K562 (cell line): ENCODE results near the gene HSPA1B. TPM values are rescaled to one million over a fixed set of nuclear protein-coding genes. Genes with fewer than 3 reads are reported as not detected.

Source experiments
- ARNT ChIP-seq, 2 experiments: fragments of 450-650 bp; IDR thresholded peaks; 2 replicates each; pipeline ENCODE4 v1.6.1; 2016; ENCODE audit warnings: mild to moderate bottlenecking in 1 of 2
- E2F3 ChIP-seq: fragments of 250-450 bp; sonication (Bioruptor Pico); IDR thresholded peaks from 2 replicates; pipeline ENCODE4 v1.4.0; 2020; ENCODE audit warnings: mild to moderate bottlenecking
- ETV1 ChIP-seq: fragments of 450-650 bp; conservative IDR thresholded peaks from 2 replicates; pipeline ENCODE4 v1.6.1; 2016; ENCODE audit warnings: missing genetic modification characterization, control low read depth, low read depth, missing compliant biosample characterization
- GTF2A2 ChIP-seq: IDR thresholded peaks from 2 replicates; pipeline ENCODE4 v1.6.1; 2016; ENCODE audit warnings: mild to moderate bottlenecking, missing genetic modification characterization, missing compliant biosample characterization
- HEY1 ChIP-seq: fragments of 250-450 bp; sonication (Bioruptor Pico); IDR thresholded peaks from 2 replicates; pipeline ENCODE4 v1.5.0; 2020; ENCODE audit warnings: mild to moderate bottlenecking, moderate library complexity, borderline replicate concordance
- HMGN3 ChIP-seq: IDR thresholded peaks from 2 replicates; pipeline ENCODE4 v1.6.1; 2011; ENCODE audit warnings: borderline replicate concordance, low read depth, mild to moderate bottlenecking, mixed read lengths, low read length; ENCODE audit not compliant: insufficient read length; ENCODE audit errors: extremely low read depth
- MECOM ChIP-seq: fragments of 250-450 bp; sonication (Bioruptor Pico); IDR thresholded peaks from 2 replicates; pipeline ENCODE4 v1.8.0; 2022; ENCODE audit warnings: inconsistent platforms
- PCBP2 ChIP-seq: fragments of 200-400 bp; formaldehyde crosslinking; IDR thresholded peaks from 2 replicates; pipeline ENCODE4 v1.6.1; 2018; ENCODE audit warnings: low read length, low read depth, mild to moderate bottlenecking, moderate library complexity; ENCODE audit not compliant: poor library complexity, severe bottlenecking
- POLR2AphosphoS2 ChIP-seq: IDR thresholded peaks from 2 replicates; pipeline ENCODE4 v1.6.1; 2012; ENCODE audit warnings: low read length, improper control_type of control experiment
- TAF7 ChIP-seq: fragments of 450-650 bp; IDR thresholded peaks from 2 replicates; pipeline ENCODE4 v1.6.1; 2016; ENCODE audit warnings: missing genetic modification characterization, missing compliant biosample characterization
- TCF7L2 ChIP-seq: fragments of 150-350 bp; IDR thresholded peaks from 2 replicates; pipeline ENCODE4 v1.6.1; 2016; ENCODE audit warnings: low read depth, mild to moderate bottlenecking, low read length, moderate library complexity
- TSC22D4 ChIP-seq: fragments of 450-650 bp; IDR thresholded peaks from 2 replicates; pipeline ENCODE4 v1.6.1; 2016; ENCODE audit warnings: missing genetic modification characterization, missing biosample characterization, control low read depth
- ZNF197 ChIP-seq: fragments of 200-800 bp; sonication (Bioruptor generic); IDR thresholded peaks from 2 replicates; pipeline ENCODE4 v1.6.1; 2016; ENCODE audit warnings: low read depth, missing genetic modification characterization, missing compliant biosample characterization
- ZNF354B ChIP-seq: fragments of 250-450 bp; sonication (Bioruptor Pico); IDR thresholded peaks from 2 replicates; pipeline ENCODE4 v1.4.0; 2020
- polyA plus RNA-seq, 8 experiments: library from polyadenylated mRNA; depleted of rRNA in 4 of 8; stranded (reverse) in 5 of 8; unstranded in 3 of 8; fragments of >200 nt; fragmentation: Nextera tagmentation in 2 of 8; fragmentation: Illumina TruSeq in 1 of 8; extraction: Ambion mirVana in 2 of 8; extraction: Trizol in 1 of 8; gene quantifications; 2 replicates each; pipeline versions ENCODE4 v1.2.1 to v1.2.3, GENCODE V29; 2011 to 2014; ENCODE audit warnings: inconsistent platforms in 1 of 8, missing spikeins in 1 of 8
- total RNA-seq, 7 experiments: library from RNA; depleted of rRNA in 6 of 7; stranded (reverse); fragments of >200 nt in 6 of 7; fragmentation: Illumina TruSeq in 2 of 7; extraction: Trizol in 2 of 7; gene quantifications; 2 replicates each; pipeline versions ENCODE4 v1.2.1 to v1.2.3, GENCODE V29; 2011 to 2021; ENCODE audit warnings: low replicate concordance in 1 of 7
- TF ChIP-seq, protein P1 (sequence below), 2 experiments: fragments of 450-650 bp; IDR thresholded peaks; 2 replicates each; pipeline ENCODE4 v1.6.1; 2018; ENCODE audit warnings: mild to moderate bottlenecking in 2 of 2, low read depth in 1 of 2; ENCODE audit not compliant: partially characterized antibody in 2 of 2
- TF ChIP-seq, protein P2 (sequence below), 3 experiments: fragments of 200-800 bp in 1 of 3; sonication (Bioruptor generic) in 1 of 3; sonication (generic) in 1 of 3; formaldehyde crosslinking in 1 of 3; IDR thresholded peaks; 2 replicates each; pipeline versions ENCODE4 v1.6.1 to v1.8.0; 2016 to 2022; ENCODE audit warnings: mild to moderate bottlenecking in 2 of 3, missing compliant biosample characterization in 2 of 3, missing genetic modification characterization in 2 of 3, missing genetic modification reagents in 1 of 3
- TF ChIP-seq, protein P3 (sequence below): fragments of 250-450 bp; sonication (Bioruptor Pico); IDR thresholded peaks from 2 replicates; pipeline ENCODE4 v1.4.0; 2020; ENCODE audit warnings: mild to moderate bottlenecking, moderate library complexity
- TF ChIP-seq, protein P4 (sequence below): fragments of 250-450 bp; sonication (Bioruptor Pico); IDR thresholded peaks from 2 replicates; pipeline ENCODE4 v1.5.0; 2021

Gene HSPA1B
- total and polyA plus RNA-seq, 9 of the 15 experiments (the other 6 are each of a cell fraction or from before 2014, with no cell fraction given), result 0.27 to 227 (median 51.2) TPM

DNA sequence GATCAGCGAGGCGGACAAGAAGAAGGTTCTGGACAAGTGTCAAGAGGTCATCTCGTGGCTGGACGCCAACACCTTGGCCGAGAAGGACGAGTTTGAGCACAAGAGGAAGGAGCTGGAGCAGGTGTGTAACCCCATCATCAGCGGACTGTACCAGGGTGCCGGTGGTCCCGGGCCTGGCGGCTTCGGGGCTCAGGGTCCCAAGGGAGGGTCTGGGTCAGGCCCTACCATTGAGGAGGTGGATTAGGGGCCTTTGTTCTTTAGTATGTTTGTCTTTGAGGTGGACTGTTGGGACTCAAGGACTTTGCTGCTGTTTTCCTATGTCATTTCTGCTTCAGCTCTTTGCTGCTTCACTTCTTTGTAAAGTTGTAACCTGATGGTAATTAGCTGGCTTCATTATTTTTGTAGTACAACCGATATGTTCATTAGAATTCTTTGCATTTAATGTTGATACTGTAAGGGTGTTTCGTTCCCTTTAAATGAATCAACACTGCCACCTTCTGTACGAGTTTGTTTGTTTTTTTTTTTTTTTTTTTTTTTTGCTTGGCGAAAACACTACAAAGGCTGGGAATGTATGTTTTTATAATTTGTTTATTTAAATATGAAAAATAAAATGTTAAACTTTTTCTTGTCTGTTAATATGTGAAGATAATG, 2.2 kb downstream of the HSPA1B start (continued):
- TF ChIP-seq, protein P1, sequence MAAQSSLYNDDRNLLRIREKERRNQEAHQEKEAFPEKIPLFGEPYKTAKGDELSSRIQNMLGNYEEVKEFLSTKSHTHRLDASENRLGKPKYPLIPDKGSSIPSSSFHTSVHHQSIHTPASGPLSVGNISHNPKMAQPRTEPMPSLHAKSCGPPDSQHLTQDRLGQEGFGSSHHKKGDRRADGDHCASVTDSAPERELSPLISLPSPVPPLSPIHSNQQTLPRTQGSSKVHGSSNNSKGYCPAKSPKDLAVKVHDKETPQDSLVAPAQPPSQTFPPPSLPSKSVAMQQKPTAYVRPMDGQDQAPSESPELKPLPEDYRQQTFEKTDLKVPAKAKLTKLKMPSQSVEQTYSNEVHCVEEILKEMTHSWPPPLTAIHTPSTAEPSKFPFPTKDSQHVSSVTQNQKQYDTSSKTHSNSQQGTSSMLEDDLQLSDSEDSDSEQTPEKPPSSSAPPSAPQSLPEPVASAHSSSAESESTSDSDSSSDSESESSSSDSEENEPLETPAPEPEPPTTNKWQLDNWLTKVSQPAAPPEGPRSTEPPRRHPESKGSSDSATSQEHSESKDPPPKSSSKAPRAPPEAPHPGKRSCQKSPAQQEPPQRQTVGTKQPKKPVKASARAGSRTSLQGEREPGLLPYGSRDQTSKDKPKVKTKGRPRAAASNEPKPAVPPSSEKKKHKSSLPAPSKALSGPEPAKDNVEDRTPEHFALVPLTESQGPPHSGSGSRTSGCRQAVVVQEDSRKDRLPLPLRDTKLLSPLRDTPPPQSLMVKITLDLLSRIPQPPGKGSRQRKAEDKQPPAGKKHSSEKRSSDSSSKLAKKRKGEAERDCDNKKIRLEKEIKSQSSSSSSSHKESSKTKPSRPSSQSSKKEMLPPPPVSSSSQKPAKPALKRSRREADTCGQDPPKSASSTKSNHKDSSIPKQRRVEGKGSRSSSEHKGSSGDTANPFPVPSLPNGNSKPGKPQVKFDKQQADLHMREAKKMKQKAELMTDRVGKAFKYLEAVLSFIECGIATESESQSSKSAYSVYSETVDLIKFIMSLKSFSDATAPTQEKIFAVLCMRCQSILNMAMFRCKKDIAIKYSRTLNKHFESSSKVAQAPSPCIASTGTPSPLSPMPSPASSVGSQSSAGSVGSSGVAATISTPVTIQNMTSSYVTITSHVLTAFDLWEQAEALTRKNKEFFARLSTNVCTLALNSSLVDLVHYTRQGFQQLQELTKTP (IDR thresholded peaks at IDR 0.05; ENCODE audit: low read depth in 1 of 2, partially characterized antibody in 2 of 2), result peak in 1 of 2 experiments; percentile 56
- no peak for TF ChIP-seq ZNF197 (CRISPR knock-in tag)
- no peak for TF ChIP-seq PCBP2
- no peak; a peak in 1 of 4 replicates for TF ChIP-seq ARNT (IDR thresholded peaks at IDR 0.05)
- TF ChIP-seq, protein P2, sequence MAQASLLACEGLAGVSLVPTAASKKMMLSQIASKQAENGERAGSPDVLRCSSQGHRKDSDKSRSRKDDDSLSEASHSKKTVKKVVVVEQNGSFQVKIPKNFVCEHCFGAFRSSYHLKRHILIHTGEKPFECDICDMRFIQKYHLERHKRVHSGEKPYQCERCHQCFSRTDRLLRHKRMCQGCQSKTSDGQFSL (CRISPR knock-in tag; IDR thresholded peaks at IDR 0.05), result no peak
- TF ChIP-seq, protein P2 (tag; IDR thresholded peaks at IDR 0.05), result no peak
- TF ChIP-seq TAF7 (tag), result no peak
- TF ChIP-seq, protein P3, sequence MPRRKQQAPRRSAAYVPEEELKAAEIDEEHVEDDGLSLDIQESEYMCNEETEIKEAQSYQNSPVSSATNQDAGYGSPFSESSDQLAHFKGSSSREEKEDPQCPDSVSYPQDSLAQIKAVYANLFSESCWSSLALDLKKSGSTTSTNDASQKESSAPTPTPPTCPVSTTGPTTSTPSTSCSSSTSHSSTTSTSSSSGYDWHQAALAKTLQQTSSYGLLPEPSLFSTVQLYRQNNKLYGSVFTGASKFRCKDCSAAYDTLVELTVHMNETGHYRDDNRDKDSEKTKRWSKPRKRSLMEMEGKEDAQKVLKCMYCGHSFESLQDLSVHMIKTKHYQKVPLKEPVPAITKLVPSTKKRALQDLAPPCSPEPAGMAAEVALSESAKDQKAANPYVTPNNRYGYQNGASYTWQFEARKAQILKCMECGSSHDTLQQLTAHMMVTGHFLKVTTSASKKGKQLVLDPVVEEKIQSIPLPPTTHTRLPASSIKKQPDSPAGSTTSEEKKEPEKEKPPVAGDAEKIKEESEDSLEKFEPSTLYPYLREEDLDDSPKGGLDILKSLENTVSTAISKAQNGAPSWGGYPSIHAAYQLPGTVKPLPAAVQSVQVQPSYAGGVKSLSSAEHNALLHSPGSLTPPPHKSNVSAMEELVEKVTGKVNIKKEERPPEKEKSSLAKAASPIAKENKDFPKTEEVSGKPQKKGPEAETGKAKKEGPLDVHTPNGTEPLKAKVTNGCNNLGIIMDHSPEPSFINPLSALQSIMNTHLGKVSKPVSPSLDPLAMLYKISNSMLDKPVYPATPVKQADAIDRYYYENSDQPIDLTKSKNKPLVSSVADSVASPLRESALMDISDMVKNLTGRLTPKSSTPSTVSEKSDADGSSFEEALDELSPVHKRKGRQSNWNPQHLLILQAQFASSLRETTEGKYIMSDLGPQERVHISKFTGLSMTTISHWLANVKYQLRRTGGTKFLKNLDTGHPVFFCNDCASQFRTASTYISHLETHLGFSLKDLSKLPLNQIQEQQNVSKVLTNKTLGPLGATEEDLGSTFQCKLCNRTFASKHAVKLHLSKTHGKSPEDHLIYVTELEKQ, result no peak
- TF ChIP-seq, protein P4, sequence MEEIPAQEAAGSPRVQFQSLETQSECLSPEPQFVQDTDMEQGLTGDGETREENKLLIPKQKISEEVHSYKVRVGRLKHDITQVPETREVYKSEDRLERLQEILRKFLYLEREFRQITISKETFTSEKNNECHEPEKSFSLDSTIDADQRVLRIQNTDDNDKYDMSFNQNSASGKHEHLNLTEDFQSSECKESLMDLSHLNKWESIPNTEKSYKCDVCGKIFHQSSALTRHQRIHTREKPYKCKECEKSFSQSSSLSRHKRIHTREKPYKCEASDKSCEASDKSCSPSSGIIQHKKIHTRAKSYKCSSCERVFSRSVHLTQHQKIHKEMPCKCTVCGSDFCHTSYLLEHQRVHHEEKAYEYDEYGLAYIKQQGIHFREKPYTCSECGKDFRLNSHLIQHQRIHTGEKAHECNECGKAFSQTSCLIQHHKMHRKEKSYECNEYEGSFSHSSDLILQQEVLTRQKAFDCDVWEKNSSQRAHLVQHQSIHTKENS (CRISPR knock-in tag), result no peak
- no peak; the same call in 1 of the 2 replicates for TF ChIP-seq TCF7L2
- no peak; the same call in 1 of the 2 replicates for TF ChIP-seq POLR2AphosphoS2
- no peak for TF ChIP-seq TSC22D4 (tag)
- TF ChIP-seq ETV1 (tag), result no peak
- peak; percentile 86 for TF ChIP-seq HEY1 (CRISPR knock-in tag)
- no peak for TF ChIP-seq GTF2A2 (tag)
- no peak for TF ChIP-seq ZNF354B
- TF ChIP-seq E2F3 (CRISPR knock-in tag), result no peak
- no peak for TF ChIP-seq MECOM (CRISPR knock-in tag)
- TF ChIP-seq HMGN3, result no peak
